HG02759 (cell line): ENCODE measurements around the gene NUP205.
"Not testable (repeated sequence)": the region's sequence is repeated elsewhere in the genome, so short reads cannot be mapped to it uniquely, and the experiment has no call there.

Experiments used
- ATAC-seq: cut with Tn5 transposase; IDR thresholded peaks from one replicate; pipeline ENCODE4 v1.9.1; 2021; ENCODE audit warnings: mild to moderate bottlenecking, moderate library complexity; ENCODE audit not compliant: unreplicated experiment

Gene NUP205

GRCh38 chr7:135664046-135664589 is 106.4 kb downstream of the NUP205 start:
- no peak for ATAC-seq

GRCh38 chr7:135665042-135665441 is 107.3 kb downstream of the NUP205 start:
- no peak for ATAC-seq

DNA sequence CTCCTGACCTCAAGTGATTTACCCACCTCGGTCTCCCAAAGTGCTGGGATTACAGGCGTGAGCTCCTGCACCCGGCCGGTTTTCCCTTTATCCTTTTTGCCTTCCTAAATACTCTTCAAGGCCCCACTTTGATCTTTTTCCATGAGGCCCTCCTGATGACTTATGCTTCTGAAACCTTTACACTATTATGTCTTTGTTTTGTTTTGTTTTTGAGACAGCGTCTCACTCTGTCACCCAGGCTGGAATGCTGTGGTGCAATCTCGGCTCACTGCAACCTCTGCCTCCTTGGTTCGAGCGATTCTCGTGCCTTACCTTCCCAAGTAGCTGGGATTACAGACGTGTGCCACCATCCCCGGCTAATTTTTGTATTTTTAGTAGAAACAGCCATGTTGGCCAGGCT is 108.4 kb downstream of the NUP205 start:
- ATAC-seq, result no peak

- no peak for ATAC-seq
Observed at GRCh38 chr7:135666846-135667245, 109.1 kb downstream of the NUP205 start.

GRCh38 chr7:135667626-135668025 is 109.9 kb downstream of the NUP205 start:
- ATAC-seq, result not testable (repeated sequence)

GRCh38 chr7:135668852-135669395 is 111.2 kb downstream of the NUP205 start:
- not testable (repeated sequence) for ATAC-seq

GRCh38 chr7:135669774-135670173 is 112.1 kb downstream of the NUP205 start:
- no peak for ATAC-seq

DNA sequence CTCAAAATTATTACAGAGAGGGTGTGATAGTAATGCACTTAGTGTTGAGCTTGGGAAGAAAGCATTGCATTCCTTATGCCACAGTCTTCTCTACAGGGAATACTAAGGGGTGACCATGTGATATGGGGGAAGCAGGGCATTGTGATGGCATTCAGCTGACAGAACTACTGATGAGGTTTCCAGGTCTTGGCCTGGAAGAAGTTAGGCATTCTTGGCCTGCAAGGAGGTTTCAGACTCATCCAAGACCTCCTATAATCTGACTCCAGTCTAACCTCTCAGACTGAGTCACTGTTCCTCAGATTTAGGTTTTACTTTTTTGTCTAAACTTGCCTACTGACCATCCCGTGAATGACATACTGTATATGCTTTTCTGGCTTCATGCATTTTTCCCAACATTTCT is 112.5 kb downstream of the NUP205 start:
- no peak for ATAC-seq

DNA sequence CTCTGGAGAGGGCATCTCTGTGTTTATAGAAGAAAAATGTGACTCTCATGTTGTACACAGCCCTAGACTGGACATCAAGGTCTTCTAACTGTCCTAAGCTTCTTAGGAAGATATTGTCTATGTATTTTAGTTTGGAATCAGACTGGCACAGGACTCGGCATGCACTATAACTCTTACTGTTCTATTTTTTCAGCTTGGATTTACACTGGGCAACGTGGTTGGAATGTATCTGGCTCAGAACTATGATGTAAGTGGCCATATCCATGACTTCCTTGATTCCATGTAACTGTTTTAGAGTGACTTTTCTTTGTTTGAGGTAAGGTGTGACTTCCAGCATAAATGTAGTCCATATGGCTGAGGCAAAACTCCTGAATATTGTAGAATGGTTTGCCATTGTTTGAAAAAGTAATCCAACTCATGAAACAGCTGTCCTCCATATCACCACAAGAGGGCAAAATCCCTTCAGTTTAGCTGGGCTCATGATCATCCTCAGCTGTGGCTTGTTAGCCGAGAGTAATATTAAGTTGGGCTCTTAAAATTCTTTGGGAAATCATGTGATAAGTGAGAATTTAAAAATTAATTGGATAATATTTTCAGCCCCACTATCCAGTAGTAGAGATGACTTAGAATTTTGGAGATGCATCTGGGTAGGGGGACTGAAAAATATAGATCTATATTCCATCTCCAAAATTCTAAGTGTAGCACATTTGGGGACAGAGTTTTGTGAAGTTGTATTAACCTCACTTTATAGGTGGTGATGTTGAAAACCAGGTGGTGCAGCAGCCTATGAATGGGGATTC is 115.0 kb downstream of the NUP205 start:
- peak; percentile 83 for ATAC-seq

DNA sequence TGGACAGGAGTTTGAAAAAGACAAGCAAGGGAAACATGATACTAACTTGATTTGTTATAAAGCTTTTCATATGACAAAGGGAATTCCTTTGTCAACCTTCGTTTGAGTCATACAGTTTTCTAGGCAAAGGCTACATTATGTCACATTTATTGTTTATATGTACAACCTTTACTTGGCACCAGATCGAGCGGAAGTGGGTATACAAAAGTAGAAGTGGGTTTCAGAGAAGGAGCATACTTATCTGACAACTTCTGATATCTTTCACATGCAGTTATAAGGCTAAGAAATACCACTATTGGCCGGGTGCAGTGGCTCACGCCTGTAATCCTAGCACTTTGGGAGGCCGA is 115.6 kb downstream of the NUP205 start:
- ATAC-seq, result no peak

DNA sequence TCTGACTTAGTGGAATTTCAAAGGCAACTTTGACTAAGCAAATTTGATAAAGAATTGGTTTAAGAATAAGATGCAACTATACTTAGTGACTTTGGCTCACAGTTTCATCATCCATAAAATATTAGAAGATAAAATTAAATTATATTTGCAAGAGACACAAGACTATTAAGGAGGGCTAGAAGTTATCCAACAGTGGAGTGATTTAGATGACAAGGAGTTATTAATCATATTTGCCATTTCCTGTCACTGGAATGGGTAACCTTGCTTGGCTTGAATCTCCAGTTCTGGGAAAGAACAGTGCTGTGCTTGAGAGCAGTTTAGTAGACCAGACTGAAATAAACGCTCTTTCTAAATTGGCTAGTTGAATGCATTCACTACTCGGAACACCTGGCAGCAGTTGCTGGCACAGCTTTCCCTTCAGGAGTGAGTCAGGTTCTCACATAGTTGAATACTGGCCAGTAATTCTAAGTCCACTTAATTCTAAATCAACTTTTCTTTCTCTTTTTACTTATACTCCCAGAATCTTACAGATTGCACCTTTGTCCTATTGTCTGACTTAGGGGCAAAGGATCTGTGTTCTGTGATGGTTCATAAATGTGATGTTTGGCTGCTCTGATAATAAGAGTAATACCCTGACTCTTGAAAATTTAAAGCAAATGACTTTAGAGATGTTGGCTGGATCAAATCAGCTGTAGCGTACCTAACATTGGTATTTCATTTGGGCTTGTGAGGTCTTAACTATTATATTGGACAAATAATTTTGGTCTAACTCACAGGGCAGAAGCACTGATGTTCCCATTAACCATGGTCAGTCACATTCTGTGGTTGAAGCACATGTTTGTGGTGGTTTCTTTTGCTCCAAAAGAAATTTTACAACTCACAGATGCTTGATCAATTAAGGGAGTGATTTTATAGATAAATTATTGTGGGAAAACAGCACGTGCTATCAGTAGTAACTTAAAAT is 121.2 kb downstream of the NUP205 start:
- ATAC-seq, result no peak

DNA sequence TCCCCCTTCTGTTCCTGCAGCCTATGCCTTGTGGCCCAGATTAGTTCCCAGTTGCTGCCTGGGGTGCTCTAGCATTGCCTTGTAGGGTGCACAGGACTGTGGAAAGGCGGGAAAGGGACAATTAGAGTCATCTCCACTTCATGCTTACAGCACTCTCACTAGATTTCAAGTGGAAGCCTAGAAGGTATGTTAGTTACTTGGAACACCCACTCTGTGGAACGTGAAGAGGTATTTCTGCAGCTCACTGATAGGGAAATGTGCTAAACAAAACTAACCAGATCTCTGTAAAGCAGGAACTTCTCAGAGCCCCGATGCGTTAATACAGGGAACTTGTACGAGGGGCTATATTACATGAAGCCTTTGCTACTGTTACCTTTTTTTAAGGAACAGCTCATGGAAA is 124.0 kb downstream of the NUP205 start:
- ATAC-seq, result no peak

GRCh38 chr7:135682191-135682590 is 124.5 kb downstream of the NUP205 start:
- no peak for ATAC-seq

GRCh38 chr7:135683609-135684008 is 125.9 kb downstream of the NUP205 start:
- no peak for ATAC-seq

GRCh38 chr7:135684136-135684535 is 126.4 kb downstream of the NUP205 start:
- ATAC-seq, result no peak

GRCh38 chr7:135684699-135685098 is 127.0 kb downstream of the NUP205 start:
- ATAC-seq, result no peak

GRCh38 chr7:135685306-135686084 is 127.8 kb downstream of the NUP205 start:
- ATAC-seq, result no peak

DNA sequence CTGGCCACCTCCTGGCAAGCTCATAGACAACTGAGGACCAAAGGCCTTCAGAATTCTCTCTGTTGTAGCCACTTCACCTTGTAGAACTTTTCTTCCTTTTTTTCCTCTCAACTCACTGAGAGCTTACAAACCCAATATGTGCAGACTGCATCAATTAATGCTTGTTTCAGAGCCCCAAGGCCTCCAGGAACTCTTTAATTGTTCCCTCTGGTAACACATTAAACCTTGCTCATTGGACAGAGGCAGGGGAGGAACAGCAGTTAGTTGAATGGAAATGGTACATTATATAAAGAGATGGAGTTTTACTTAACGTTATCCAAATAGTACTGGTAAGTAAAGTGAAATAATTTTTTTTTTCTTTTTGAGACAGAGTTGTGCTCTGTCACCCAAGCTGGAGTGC is 129.7 kb downstream of the NUP205 start:
- no peak for ATAC-seq

DNA sequence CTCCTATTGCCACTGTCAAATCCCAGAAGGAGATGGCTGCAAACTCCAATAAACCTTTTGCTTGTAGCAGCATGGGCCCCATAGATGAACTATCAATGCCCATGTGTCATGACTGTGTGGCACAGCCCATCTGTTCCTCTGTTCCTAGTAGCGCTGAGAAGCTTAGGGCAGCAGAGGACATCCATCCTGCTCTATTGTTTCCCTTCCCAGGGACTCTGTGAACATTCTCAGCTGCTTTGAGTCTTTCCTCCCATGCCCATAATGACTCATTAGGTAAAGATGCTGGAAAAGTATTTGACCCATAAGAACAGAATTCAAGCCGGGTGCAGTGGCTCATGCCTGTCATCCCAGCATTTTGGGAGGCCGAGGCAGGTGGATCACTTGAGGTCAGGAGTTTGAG is 132.8 kb downstream of the NUP205 start:
- ATAC-seq, result no peak

DNA sequence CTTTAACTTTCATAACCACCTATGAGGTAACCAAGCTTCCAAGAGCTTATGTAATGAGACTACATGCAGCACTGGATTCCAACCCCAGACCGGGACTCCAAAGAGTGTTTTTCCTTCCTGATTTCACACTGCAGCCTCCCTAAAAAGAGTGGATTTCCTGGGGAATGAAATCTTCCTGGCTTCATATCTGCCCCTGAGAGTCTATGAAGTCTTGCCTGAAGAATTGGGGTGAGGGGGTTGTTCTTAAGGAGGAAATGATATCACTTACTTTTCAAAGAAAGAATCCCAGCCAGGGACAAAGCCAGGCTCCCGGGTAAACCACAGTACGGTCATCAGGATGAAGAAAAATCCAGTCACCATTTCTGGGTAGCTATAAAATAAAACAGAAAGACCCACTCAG is 134.3 kb downstream of the NUP205 start:
- ATAC-seq, result no peak

GRCh38 chr7:135692606-135693005 is 134.9 kb downstream of the NUP205 start:
- not testable (repeated sequence) for ATAC-seq
